Endothelial cell of umbilical vein (primary cell): ENCODE results near the gene CACNG8. TPM values are rescaled to one million over a fixed set of nuclear protein-coding genes. Genes with fewer than 3 reads are reported as not detected.

ENCODE experiments used
- BruUV-seq: library from RNA; stranded (reverse); fragments of 400-500 nt; replicated peaks from 2 replicates; lab custom pipeline; 2021; lab: Mats Ljungman, UMichigan
- CTCF ChIA-PET: fragments of 300-600, 350-600 bp; sonication (Branson Sonifier 250); formaldehyde crosslinking; loops from one replicate; lab custom pipeline; 2021; ENCODE audit warnings: antibody characterized with exemption, inconsistent platforms; lab: Charles Lee
- POLR2A ChIA-PET: fragments of 300-600, 350-600 bp; sonication (Branson Sonifier 250); formaldehyde crosslinking; loops from one replicate; lab custom pipeline; 2021; ENCODE audit warnings: antibody characterized with exemption, inconsistent platforms; lab: Charles Lee
- DNase-seq: peaks from one replicate; pipeline ENCODE4 v3.0.0-alpha.2; 2011; ENCODE audit warnings: low read depth, low spot score
- FAIRE-seq: peaks from 2 replicates; lab custom pipeline; 2011; peaks lifted over from hg19 to GRCh38; lab: Jason Lieb, UNC
- H2AFZ ChIP-seq: 2 replicates; pipeline ENCODE4 v1.6.0; 2012; ENCODE audit warnings: low read depth, low read length, control low read depth, inconsistent platforms
- H3K27ac ChIP-seq: 2 replicates; pipeline ENCODE4 v1.5.1; 2011; ENCODE audit warnings: low read depth, mild to moderate bottlenecking, control low read depth, low read length, moderate library complexity; ENCODE audit not compliant: insufficient read depth
- H3K27me3 ChIP-seq, 2 experiments: 2 replicates each; pipeline versions ENCODE4 v1.6.0 to v1.6.1; 2011; ENCODE audit warnings: low read length in 2 of 2, mixed read lengths in 1 of 2; ENCODE audit not compliant: control insufficient read depth in 2 of 2, insufficient read depth in 2 of 2
- H3K36me3 ChIP-seq, 2 experiments: 2 replicates in 1 of 2; 3 replicates in 1 of 2; pipeline ENCODE4 v1.5.1; 2011; ENCODE audit warnings: low read length in 2 of 2, mild to moderate bottlenecking in 1 of 2, moderate library complexity in 1 of 2; ENCODE audit not compliant: control insufficient read depth in 2 of 2, insufficient read depth in 2 of 2; ENCODE audit errors: extremely low read depth in 1 of 2
- H3K4me1 ChIP-seq: 3 replicates; pipeline ENCODE4 v1.5.1; 2011; ENCODE audit warnings: mild to moderate bottlenecking, low read length; ENCODE audit not compliant: control insufficient read depth, insufficient read depth; ENCODE audit errors: extremely low read depth
- H3K4me2 ChIP-seq: 2 replicates; pipeline ENCODE4 v1.6.1; 2011; ENCODE audit warnings: low read length, control low read depth, mixed read lengths; ENCODE audit not compliant: insufficient read depth
- H3K4me3 ChIP-seq, 3 experiments: fragments of 200-600 bp in 1 of 3; sonication (generic), shearing (Covaris generic) in 1 of 3; replicated peaks in 1 of 3; 2 replicates each; pipeline ENCODE4 v1.5.1; 2011 to 2016; ENCODE audit warnings: control low read depth in 3 of 3, low read length in 3 of 3, mild to moderate bottlenecking in 2 of 3, inconsistent platforms in 1 of 3, low read depth in 1 of 3, moderate library complexity in 1 of 3; ENCODE audit not compliant: insufficient read depth in 1 of 3
- H3K79me2 ChIP-seq: 2 replicates; pipeline ENCODE4 v1.6.0; 2012; ENCODE audit warnings: low read length, inconsistent platforms; ENCODE audit not compliant: control insufficient read depth, insufficient read depth
- H3K9ac ChIP-seq: replicated peaks from 2 replicates; pipeline ENCODE3; 2011; ENCODE audit warnings: low read length, control low read depth; ENCODE audit not compliant: insufficient read depth; ENCODE audit errors: extremely low read depth
- H3K9me1 ChIP-seq: replicated peaks from 3 replicates; pipeline ENCODE4 v1.6.0; 2011; ENCODE audit warnings: mild to moderate bottlenecking, low read length; ENCODE audit not compliant: control insufficient read depth, insufficient read depth; ENCODE audit errors: extremely low read depth
- H3K9me3 ChIP-seq: replicated peaks from 2 replicates; pipeline ENCODE4 v1.5.1; 2012; ENCODE audit warnings: low read length, inconsistent platforms; ENCODE audit not compliant: control insufficient read depth, insufficient read depth
- H4K20me1 ChIP-seq: replicated peaks from 2 replicates; pipeline ENCODE3; 2011; ENCODE audit warnings: mild to moderate bottlenecking, low read length; ENCODE audit not compliant: control insufficient read depth, insufficient read depth; ENCODE audit errors: extremely low read depth
- EZH2 ChIP-seq: IDR thresholded peaks from 2 replicates; pipeline ENCODE4 v1.6.1; 2012; ENCODE audit warnings: borderline replicate concordance, low read depth, mild to moderate bottlenecking, moderate library complexity, low read length, inconsistent platforms; ENCODE audit not compliant: severe bottlenecking
- FOS ChIP-seq: IDR thresholded peaks from 2 replicates; pipeline ENCODE4 v1.6.1; 2011; ENCODE audit warnings: mild to moderate bottlenecking, low read length, moderate library complexity, borderline replicate concordance; ENCODE audit not compliant: insufficient read depth
- GATA2 ChIP-seq: IDR thresholded peaks from 2 replicates; pipeline ENCODE4 v1.7.0; 2011; ENCODE audit warnings: low read depth, mild to moderate bottlenecking, moderate library complexity, mixed read lengths, low read length; ENCODE audit not compliant: insufficient read length, insufficient read depth
- JUN ChIP-seq: IDR thresholded peaks from 2 replicates; pipeline ENCODE4 v1.6.1; 2011; ENCODE audit warnings: borderline replicate concordance, low read depth; ENCODE audit not compliant: insufficient read length, insufficient read depth
- MYC ChIP-seq: IDR thresholded peaks from one replicate; pipeline ENCODE4 v1.6.1; 2011; ENCODE audit warnings: mild to moderate bottlenecking, low read depth, low read length
- POLR2A ChIP-seq: IDR thresholded peaks from 2 replicates; pipeline ENCODE4 v1.6.1; 2012; ENCODE audit warnings: low read depth, mild to moderate bottlenecking, control low read depth, low read length
- POLR2AphosphoS5 ChIP-seq: IDR thresholded peaks from 2 replicates; pipeline ENCODE4 v1.6.1; 2012; ENCODE audit warnings: low read depth, mild to moderate bottlenecking, control low read depth, low read length, moderate library complexity; ENCODE audit not compliant: insufficient read depth
- dilution Hi-C: fragments of 300-500 bp; cut with MboI; formaldehyde crosslinking; loops from one replicate; pipeline ENCODE4 v1.15.0; 2019; ENCODE audit warnings: low sequenced_read_pairs; ENCODE audit not compliant: extremely low pct_ligation_motif_present
- intact Hi-C: fragments of 100-400 bp; cut with micrococcal nuclease; formaldehyde crosslinking; loops from one replicate; pipeline ENCODE4 v1.10.0; 2022
- polyA plus RNA-seq, 4 experiments: library from polyadenylated mRNA; depleted of rRNA in 3 of 4; stranded (reverse) in 3 of 4; unstranded in 1 of 4; fragments of >200 nt; gene quantifications; 2 replicates each; pipeline versions ENCODE4 v1.2.1 to v1.2.3, GENCODE V29; 2011 to 2012; ENCODE audit warnings: missing spikeins in 1 of 4
- total RNA-seq: library from RNA; stranded (reverse); gene quantifications from 2 replicates; pipeline ENCODE4 v1.2.3, GENCODE V29; 2021
- TF ChIP-seq, protein P1 (sequence below): IDR thresholded peaks from 2 replicates; pipeline ENCODE4 v1.6.1; 2011; ENCODE audit not compliant: insufficient read depth, insufficient read length
- TF ChIP-seq, protein P2 (sequence below), 2 donors: IDR thresholded peaks; 1 replicate in 1 of 2; 2 replicates in 1 of 2; pipeline ENCODE4 v1.5.1; 2011; ENCODE audit warnings: low read length in 2 of 2, mild to moderate bottlenecking in 2 of 2, moderate library complexity in 2 of 2, control low read depth in 1 of 2, inconsistent platforms in 1 of 2, low read depth in 1 of 2; ENCODE audit not compliant: insufficient read depth in 1 of 2; ENCODE audit errors: extremely low read depth in 1 of 2

The CACNG8 gene
- total and polyA plus RNA-seq, 2 donors (not counting 3 experiments of a cell fraction or from before 2014, with no cell fraction given), result 0.18 to 1.7 TPM

DNA sequence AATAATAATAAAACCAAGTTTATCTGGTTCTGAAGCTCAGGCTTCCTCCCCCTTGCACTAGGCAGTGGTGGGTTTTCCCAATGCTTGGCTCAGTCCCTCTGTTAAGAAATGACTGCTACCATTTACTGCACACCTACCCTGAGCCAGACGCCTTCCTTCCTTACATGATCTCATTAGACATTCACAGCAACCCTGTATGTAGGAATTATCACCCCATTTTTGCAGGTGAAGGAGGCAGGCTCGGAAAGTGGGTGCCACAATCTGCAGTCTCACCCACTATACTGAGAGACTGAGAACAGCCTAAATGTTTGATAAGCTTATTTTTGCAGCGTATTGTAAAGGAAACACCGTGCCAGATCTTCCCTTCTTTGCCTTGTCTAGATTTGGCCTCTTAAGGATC lies 18.3 kb upstream of the CACNG8 start:
- Histone ChIP-seq H3K36me3 (no peaks in the 10 kb centered on the region), H3K4me3 (no peak overlapping the region), H3K9me3 (no peaks in the 10 kb centered on the region), H3K9ac (no peak overlapping the region), H3K4me2 (no peak overlapping the region), H4K20me1 (no peaks in the 10 kb centered on the region), H3K27me3 (peaks cover 11 to 30% of the 10 kb centered on the region in 2 experiments), H2AFZ (no peak overlapping the region), H3K27ac (no peak overlapping the region), H3K4me1 (no peaks in the 10 kb centered on the region), H3K9me1 (no peaks in the 10 kb centered on the region), H3K79me2 (no peaks in the 10 kb centered on the region)
- TF ChIP-seq MYC (no peak), GATA2 (no peak), POLR2AphosphoS5 (no peak), JUN (no peak), EZH2 (no peak), POLR2A (no peak), FOS (no peak)
- TF ChIP-seq, protein P1, sequence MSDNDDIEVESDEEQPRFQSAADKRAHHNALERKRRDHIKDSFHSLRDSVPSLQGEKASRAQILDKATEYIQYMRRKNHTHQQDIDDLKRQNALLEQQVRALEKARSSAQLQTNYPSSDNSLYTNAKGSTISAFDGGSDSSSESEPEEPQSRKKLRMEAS, result no peak
- TF ChIP-seq, protein P2, sequence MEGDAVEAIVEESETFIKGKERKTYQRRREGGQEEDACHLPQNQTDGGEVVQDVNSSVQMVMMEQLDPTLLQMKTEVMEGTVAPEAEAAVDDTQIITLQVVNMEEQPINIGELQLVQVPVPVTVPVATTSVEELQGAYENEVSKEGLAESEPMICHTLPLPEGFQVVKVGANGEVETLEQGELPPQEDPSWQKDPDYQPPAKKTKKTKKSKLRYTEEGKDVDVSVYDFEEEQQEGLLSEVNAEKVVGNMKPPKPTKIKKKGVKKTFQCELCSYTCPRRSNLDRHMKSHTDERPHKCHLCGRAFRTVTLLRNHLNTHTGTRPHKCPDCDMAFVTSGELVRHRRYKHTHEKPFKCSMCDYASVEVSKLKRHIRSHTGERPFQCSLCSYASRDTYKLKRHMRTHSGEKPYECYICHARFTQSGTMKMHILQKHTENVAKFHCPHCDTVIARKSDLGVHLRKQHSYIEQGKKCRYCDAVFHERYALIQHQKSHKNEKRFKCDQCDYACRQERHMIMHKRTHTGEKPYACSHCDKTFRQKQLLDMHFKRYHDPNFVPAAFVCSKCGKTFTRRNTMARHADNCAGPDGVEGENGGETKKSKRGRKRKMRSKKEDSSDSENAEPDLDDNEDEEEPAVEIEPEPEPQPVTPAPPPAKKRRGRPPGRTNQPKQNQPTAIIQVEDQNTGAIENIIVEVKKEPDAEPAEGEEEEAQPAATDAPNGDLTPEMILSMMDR (IDR thresholded peaks at IDR 0.05; ENCODE audit: extremely low read depth in 1 of 2, insufficient read depth in 1 of 2, low read depth in 1 of 2, low read length in 2 of 2), result no peak
- no TSS peak for BruUV-seq
- ChIA-PET CTCF (interaction anchor here (1.7 kb wide), 1 partner anchor 79 kb away, joined by 6 read pairs; no protein-coding TSS in a partner anchor), POLR2A (no interaction called here)
- no peak for DNase-seq
- intact Hi-C loops, result no loop called here
- FAIRE-seq, result no peak
- dilution Hi-C loops, result no loop called here
